SHP77 (cell line): ENCODE results near the gene RNASE1.
"Not testable (repeated sequence)": the region's sequence is repeated elsewhere in the genome, so short reads cannot be mapped to it uniquely, and the experiment has no call there.

ENCODE experiments used
- DNase-seq, 2 experiments: peaks; one replicate each; lab custom pipeline; 2025; lab: John Stamatoyannopoulos, UW

RNASE1 gene

DNA sequence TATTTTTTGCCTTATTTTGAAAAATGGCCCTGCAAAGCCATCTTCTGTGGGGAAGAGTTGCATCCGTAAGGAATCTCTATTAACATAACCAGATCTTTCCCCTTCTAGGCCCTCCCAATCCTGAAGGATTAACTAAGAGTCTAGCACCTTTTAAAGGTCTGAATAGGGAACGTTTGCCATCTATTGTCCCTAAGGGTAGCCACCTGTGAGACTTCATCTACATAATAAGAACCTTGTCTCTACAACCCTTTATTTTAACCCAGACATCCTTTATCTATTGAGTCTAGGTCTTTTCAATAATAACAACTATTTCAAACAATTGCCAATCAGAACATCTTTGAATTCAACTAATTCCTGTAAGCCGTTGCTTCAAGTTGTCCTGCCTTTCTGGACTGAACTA, 30.0 kb downstream of the RNASE1 start:
- DNase-seq, result no peak

DNA sequence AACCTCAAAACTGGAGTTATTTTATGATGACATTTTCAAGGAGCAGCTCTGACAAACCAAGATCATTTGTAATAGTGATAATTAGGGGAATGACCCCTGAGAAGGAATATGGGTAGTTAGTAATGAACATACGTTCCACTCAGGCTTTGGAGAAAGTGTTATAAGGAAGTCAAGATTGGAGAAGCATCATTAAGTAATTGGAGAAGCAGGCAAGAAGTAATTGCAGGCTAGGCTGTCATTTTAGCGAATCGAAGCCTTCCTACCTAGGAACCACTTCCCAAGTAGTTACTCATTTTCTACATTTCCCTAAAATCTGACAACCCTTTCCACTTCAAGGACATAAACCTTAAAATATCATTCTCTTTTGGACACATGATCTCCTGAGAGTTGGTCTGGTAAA, 33.2 kb downstream of the RNASE1 start:
- DNase-seq, result no peak

DNA sequence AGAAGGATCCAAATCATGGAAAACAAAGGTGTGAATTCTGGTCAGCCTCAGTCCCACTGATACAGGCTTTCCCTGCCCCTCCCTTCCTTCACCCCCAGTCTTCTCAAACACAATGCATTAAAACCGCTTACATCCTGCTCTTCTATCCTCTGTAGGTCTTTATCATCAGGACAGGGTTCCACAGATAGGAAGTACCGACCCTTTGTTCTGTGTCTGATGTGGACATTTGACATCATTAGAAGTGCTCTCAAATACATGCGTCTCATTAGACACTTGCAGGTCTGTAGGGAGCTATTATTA, 34.1 kb downstream of the RNASE1 start:
- DNase-seq, result no peak

DNA sequence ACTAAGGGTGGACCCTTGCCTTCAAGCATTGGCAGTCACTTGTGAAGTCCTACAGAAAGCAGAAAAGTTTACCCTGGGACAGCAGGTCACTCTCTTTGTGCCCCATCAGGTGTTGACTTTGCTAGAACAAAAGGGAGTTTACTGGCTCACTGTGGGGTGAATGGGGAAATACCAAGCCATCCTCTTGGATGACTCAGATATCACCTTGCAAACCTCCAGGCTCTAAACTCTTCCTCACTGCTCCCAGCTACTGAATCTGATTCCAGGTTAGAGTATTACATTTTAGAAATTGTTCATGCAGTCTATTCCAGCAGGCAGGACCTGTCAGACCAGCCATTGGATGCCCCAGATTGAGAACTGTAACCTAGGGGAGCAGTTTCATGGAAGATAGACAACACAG, 41.7 kb downstream of the RNASE1 start:
- no peak for DNase-seq

DNA sequence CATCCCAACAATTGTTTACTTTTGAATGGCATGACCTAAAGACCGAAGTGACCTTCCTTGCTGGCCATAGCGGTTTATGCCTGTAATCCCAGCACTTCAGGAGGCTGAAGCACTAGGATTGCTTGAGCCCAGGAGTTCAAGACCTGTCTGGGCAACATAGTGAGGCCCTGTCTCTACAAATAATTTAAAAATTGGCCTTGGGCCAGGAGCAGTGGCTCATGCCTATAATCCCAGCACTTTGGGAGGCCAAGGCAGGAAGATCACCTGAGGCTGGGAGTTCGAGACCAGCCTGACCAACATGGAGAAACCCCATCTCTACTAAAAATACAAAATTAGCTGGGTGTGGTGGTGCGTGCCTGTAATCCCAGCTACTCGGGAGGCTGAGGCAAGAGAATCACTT, 43.2 kb downstream of the RNASE1 start:
- not testable (repeated sequence) for DNase-seq

DNA sequence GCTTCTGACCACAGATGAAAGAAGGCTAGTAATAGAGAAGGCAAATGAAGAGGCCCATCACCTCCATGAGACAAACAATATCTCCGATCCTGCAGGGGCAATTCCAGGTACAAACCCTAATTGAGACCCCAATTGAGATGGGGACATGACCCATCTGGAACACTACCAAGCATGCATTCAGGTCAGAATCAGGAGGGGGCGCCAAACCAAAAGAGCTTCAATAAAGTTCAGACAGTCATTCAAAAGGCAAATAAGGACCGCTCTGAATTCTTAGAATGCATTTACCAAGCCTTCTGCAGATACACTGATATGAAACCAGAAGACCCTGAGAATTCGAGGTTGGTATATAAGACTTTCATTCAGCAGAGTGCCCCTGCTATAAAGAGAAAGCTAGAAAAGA, 44.7 kb downstream of the RNASE1 start:
- DNase-seq, result no peak

DNA sequence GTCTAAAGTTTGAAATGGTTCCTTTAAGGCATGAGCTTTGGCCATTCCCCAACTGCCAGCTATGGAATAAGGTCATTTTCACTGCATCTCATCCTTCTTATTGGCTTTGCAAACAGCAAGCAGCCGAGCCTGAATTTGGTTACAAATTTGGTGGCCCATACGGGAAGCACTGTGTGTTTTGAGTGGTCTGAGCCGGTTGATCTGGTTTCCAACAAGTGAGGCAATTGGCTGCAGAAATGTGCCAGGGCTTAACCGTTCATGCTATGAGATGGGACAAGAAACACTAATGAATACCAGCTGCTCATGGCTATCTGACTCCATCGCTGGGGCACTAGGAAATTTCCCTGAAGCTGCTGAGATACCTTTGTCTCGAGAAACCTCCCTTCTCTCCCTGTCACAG, 47.6 kb downstream of the RNASE1 start:
- DNase-seq, result no peak

DNA sequence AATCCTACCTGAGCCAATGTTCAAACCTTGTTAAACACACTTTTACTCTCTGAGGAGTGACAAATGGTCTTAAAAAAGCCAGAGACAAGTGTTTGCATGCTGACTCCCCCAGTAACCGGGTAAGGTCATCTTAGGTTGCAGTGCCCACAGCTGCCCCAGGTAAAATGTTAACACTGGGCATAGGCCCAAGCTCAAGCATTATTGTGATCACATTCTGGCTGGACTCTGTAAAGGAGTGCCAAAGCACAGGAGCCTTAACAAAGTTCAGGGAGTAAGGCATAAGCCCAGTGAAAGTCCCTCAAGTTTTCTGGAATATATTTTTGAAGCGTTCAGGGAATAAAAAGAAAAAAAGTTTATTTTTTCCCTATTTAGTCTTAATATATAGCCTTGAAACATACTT, 48.3 kb downstream of the RNASE1 start:
- DNase-seq, result no peak

DNA sequence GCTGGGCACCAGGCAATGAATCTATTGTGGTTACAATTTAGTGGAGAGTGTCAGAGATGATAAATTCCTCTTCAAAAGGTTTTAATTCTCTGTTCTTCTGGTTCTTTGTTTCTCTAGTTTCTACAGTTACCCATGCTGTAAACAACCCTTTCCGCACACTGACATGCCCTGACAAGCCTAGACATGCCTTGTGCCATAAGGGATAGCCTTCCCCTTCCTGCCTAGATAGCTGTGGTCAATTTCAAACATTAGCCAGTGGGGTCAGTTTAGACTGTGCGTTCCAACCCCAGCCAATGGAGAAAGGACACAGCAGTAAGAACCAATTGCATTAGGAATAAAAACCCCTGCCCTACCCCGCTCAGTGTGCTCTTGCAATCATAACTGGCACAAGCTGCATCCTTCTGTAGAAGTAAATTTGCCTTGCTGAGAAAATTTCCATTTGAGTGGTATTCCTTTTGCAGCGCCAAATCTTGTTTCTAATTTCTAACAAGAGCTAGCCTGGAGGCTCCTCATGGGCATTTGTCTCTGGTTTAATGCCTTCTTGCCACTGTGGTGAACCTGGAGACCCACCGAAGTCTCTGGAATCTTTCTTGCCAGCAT, 50.6 kb downstream of the RNASE1 start:
- DNase-seq, result no peak
